Naive B cell (primary cell): ENCODE results near the gene SPDYE17. TPM values are rescaled to one million over a fixed set of nuclear protein-coding genes. Genes with fewer than 3 reads are reported as not detected.
"Not testable (repeated sequence)": the region's sequence is repeated elsewhere in the genome, so short reads cannot be mapped to it uniquely, and the experiment has no call there.

Experiments used
- ATAC-seq, 2 donors: fragments of 150-1000 bp; cut with Tn5 transposase; 2 replicates each; pipeline ENCODE4 v1.10.0; 2021; ENCODE audit warnings: low read depth in 2 of 2, mild to moderate bottlenecking in 2 of 2, moderate library complexity in 2 of 2
- DNase-seq: peaks from one replicate; pipeline ENCODE4 v3.0.0; 2022
- H3K27ac Mint-ChIP-seq, 6 donors: one replicate each; pipeline ENCODE4 v1.8.0; 2020 to 2022; ENCODE audit warnings: mild to moderate bottlenecking in 6 of 6, mixed read lengths in 6 of 6, moderate library complexity in 5 of 6, inconsistent platforms in 2 of 6
- H3K27me3 Mint-ChIP-seq, 3 donors: one replicate each; pipeline ENCODE4 v1.8.0; 2021 to 2022; ENCODE audit warnings: mixed read lengths in 3 of 3, mild to moderate bottlenecking in 1 of 3
- H3K36me3 Mint-ChIP-seq, 2 donors: one replicate each; pipeline ENCODE4 v1.8.0; 2020 to 2022; ENCODE audit warnings: mixed read lengths in 2 of 2, inconsistent platforms in 1 of 2, mild to moderate bottlenecking in 1 of 2
- H3K4me1 Mint-ChIP-seq, 3 donors: one replicate each; pipeline ENCODE4 v1.8.0; 2020 to 2022; ENCODE audit warnings: mixed read lengths in 3 of 3, inconsistent platforms in 1 of 3, mild to moderate bottlenecking in 1 of 3, moderate library complexity in 1 of 3
- H3K4me3 Mint-ChIP-seq, 8 donors: one replicate each; pipeline ENCODE4 v1.8.0; 2020 to 2022; ENCODE audit warnings: mild to moderate bottlenecking in 8 of 8, mixed read lengths in 8 of 8, moderate library complexity in 8 of 8, inconsistent platforms in 2 of 8
- H3K9me3 Mint-ChIP-seq, 7 donors: one replicate each; pipeline ENCODE4 v1.8.0; 2020 to 2022; ENCODE audit warnings: mixed read lengths in 7 of 7, mild to moderate bottlenecking in 5 of 7, inconsistent platforms in 2 of 7, moderate library complexity in 1 of 7
- polyA plus RNA-seq, 6 donors: library from polyadenylated mRNA; unstranded; fragments of 300-500 nt; fragmentation: Illumina TruSeq; gene quantifications; one replicate each; pipeline ENCODE4 v1.2.3, GENCODE V29; 2021; ENCODE audit warnings: low read depth in 6 of 6

SPDYE17 gene, protein sequence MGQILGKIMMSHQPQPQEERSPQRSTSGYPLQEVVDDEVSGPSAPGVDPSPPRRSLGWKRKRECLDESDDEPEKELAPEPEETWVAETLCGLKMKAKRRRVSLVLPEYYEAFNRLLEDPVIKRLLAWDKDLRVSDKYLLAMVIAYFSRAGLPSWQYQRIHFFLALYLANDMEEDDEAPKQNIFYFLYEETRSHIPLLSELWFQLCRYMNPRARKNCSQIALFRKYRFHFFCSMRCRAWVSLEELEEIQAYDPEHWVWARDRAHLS
- not detected for polyA plus RNA-seq

DNA sequence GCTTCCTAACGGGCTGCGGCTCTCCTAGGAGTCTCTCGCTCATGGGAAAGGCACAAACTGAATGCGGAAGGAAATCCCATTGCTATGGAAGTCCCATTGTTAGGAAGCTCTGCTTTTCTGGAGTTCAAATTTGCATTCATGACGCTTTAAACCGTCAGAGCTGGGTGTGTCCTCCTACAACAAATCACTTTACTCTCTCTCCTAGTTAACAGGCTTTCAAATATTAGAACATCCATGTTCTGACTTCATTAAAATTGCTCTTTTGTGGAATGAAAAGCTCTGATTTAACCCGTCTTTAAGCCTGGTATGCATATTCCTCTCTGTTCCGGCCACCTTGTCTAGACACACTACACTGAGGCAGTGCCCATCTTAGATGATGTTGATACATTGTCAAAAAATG is at the start of gene SPDYE17:
TSS of gene SPDYE17 (minus strand) at position 101 of the 400 bp plus-strand sequence. CDS start 1,791 bp downstream, outside the sequence.
- not testable (repeated sequence) for H3K36me3 Mint-ChIP-seq, H3K4me3 Mint-ChIP-seq, H3K27ac Mint-ChIP-seq, H3K9me3 Mint-ChIP-seq, H3K27me3 Mint-ChIP-seq, ATAC-seq, H3K4me1 Mint-ChIP-seq, DNase-seq

DNA sequence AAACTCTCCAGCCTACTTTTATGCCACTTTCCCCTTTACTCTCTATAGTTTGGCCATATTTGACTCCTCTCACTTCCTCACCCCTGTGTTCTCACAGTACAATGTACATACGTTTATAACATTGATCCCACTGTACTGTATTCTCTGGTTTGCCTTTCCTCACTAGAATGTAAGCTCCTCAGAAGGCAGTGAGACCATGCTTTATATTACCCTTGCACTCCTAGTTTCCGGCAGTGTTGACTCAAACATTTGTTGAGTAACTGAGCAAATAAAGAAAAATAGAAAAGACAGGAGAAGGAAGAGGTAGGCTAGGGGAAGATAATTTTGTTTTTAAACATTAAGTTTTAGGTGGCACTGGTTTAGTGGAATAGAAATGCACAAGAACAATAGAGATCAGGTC is 48.1 kb upstream of the SPDYE17 start:
- H3K9me3 Mint-ChIP-seq, H3K36me3 Mint-ChIP-seq, ATAC-seq, DNase-seq, H3K27me3 Mint-ChIP-seq, H3K4me3 Mint-ChIP-seq, H3K4me1 Mint-ChIP-seq: not testable (repeated sequence)
- H3K27ac Mint-ChIP-seq = peak overlapping the region in 1 of 6 donors; percentile 54

DNA sequence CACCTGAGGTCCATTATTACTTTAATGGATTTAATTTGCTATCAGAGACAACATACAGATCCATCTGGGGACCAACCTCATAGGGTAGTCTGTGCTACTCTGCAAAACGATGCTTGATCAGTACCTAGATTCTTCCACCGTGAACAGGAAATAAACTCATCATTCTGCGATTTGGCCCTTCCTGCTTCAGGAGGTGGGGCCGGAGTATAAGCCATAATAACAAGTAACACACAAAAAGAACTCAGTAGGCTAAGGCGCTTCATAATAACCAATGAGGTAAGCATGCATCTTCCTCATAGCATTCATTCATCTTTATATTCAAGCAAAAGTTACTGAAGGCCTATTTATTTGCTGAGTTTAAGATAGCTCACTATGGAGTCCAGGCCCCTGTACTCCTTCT is 47.5 kb upstream of the SPDYE17 start:
- not testable (repeated sequence) for ATAC-seq, H3K4me1 Mint-ChIP-seq, DNase-seq, H3K27ac Mint-ChIP-seq, H3K4me3 Mint-ChIP-seq, H3K27me3 Mint-ChIP-seq, H3K9me3 Mint-ChIP-seq
- H3K36me3 Mint-ChIP-seq = peaks cover 10 to 11% of the 10 kb centered on the region in 2 donors

DNA sequence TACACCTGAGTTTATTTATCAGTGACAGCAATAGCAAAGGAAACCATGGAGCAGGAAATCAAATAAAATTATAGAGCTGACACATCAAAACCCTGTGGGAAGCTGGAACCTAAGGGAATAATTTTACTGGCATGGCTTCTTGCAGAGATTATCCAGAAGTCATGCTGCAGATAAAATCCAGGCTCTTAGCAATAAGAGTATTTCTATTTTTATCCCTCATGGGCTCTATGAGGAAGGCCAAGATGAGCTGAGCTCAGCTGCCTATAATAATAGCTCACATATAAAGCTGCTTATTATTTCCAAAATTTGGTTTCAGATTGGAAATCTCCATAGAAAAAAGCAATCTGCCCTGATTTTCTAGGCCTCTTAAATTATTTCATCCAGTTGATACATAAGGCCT is 47.0 kb upstream of the SPDYE17 start:
- peaks cover 14 to 15% of the 10 kb centered on the region in 2 donors for H3K36me3 Mint-ChIP-seq
- not testable (repeated sequence) for H3K4me3 Mint-ChIP-seq, DNase-seq, ATAC-seq, H3K27ac Mint-ChIP-seq, H3K27me3 Mint-ChIP-seq, H3K9me3 Mint-ChIP-seq, H3K4me1 Mint-ChIP-seq

DNA sequence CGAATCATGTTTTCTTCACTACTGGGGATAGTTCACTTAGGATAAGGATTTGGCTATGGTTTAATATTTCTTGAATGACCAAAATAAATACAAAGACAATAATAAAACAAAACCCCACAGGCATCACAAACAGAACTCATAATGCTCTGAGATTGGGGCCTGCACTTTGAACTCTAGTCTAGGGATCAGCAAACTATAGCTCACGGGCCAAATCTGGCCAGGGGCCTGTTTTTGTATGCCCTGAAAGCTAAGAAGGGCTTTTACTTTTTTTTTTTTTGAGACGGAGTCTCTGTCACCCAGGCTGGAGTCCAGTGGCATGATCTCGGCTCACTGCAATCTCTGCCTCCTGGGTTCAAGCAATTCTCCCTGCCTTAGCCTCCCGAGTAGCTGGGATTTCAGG is 44.9 kb upstream of the SPDYE17 start:
- not testable (repeated sequence) for H3K4me3 Mint-ChIP-seq, H3K27me3 Mint-ChIP-seq, H3K4me1 Mint-ChIP-seq, ATAC-seq, H3K9me3 Mint-ChIP-seq, DNase-seq, H3K27ac Mint-ChIP-seq
- H3K36me3 Mint-ChIP-seq = peaks cover 13 to 18% of the 10 kb centered on the region in 2 donors

DNA sequence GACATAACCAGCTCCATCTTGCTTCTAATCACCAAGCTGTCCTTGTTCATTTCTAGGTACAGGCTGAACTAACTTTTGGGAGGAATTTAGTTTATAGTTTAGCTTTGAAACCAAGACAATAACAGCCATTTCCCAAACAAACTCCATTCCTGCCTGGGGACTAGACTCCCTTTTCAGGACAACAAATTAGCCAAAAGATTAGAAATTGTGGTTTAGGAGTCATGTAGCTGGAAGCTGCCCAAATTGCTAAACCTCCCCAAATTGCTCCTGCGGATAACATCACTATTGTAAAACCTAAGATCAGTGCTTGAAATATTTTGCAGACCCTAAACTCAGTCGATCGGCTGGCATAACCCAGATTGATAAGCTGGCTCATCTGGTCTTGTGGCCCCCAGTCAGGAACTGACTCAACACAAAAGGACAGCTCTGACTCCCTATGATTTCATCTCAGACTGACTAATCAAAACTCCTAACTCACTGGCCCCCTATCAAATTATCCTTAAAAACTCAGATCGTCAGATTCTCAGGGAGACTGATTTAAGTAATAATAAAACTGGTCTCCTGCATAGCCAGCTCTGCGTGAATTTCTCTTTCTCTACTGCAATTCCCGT is 42.7 kb upstream of the SPDYE17 start:
- not testable (repeated sequence) for DNase-seq, H3K9me3 Mint-ChIP-seq, ATAC-seq, H3K27ac Mint-ChIP-seq, H3K4me1 Mint-ChIP-seq, H3K4me3 Mint-ChIP-seq, H3K27me3 Mint-ChIP-seq
- peaks cover 18 to 25% of the 10 kb centered on the region in 2 donors for H3K36me3 Mint-ChIP-seq

DNA sequence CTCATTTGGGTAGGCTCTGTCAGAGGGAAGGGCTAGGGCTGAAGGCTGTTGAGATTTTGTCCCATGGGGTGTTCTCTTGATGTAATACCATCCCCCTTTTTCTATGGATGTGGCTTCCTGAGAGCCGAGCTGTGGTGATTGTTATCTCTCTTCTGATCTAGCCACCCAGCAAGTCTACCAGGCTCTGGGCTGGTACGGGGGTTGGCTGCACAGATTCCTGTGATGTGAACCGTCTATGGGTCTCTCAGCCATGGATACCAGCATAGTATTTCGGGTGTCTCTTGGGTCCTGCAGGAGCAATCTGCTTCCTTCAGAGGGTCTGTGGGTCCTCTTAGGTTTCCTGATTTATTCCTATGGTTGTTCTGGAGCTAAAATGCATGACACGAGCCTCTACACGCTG is 38.9 kb upstream of the SPDYE17 start:
- peaks cover 5 to 17% (median 12%) of the 10 kb centered on the region in 3 donors for H3K4me1 Mint-ChIP-seq
- H3K4me3 Mint-ChIP-seq, ATAC-seq, H3K27me3 Mint-ChIP-seq, DNase-seq: not testable (repeated sequence)
- H3K27ac Mint-ChIP-seq = peak overlapping the region in 1 of 6 donors; percentile 13
- peaks cover 18 to 23% of the 10 kb centered on the region in 2 donors for H3K36me3 Mint-ChIP-seq
- H3K9me3 Mint-ChIP-seq = peaks cover 0 to 13% (median 2%) of the 10 kb centered on the region in 7 donors

DNA sequence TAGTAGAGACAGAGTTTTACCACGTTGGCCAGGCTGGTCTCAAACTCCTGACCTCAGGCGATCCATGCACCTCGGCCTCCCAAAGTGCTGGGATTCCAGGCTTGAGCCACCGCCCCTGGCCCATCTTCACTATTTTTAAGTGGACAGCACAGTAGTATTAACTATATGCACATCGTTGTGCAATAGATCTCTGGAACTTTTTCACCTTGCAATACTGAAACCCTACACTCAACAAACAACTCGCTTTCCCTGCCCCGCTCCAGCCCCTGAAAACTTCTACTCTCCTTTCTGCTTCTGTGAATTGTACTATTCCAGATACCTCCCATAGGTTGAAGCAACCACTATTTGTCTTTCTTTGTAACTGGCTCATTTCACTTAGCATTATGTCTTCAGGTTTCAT is 33.7 kb upstream of the SPDYE17 start:
- H3K27me3 Mint-ChIP-seq, H3K9me3 Mint-ChIP-seq, H3K36me3 Mint-ChIP-seq, ATAC-seq, H3K4me3 Mint-ChIP-seq, DNase-seq: not testable (repeated sequence)
- H3K4me1 Mint-ChIP-seq = peaks cover 5 to 17% (median 12%) of the 10 kb centered on the region in 3 donors
- H3K27ac Mint-ChIP-seq = peak overlapping the region in 2 of 6 donors; percentile 1 to 24

DNA sequence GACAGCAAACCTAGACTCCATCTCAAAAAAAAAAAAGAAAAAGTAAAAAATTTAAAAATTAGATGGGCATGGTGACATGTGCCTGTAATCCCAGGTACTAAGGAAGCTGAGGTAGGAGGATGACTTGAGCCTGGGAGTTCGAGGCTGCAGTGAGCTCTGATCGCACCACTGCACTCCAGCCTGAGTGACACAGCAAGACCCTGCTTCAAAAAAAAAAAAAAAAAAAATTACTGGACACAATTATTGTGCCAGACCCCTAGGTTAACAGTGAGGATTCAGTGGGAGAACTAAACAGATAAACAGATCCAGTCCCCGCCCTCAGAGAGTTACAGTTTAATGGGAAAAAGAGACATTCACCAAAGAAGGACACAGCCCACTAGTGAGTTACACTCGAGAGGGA is 31.6 kb upstream of the SPDYE17 start:
- DNase-seq, H3K9me3 Mint-ChIP-seq, H3K4me3 Mint-ChIP-seq, H3K36me3 Mint-ChIP-seq, H3K27me3 Mint-ChIP-seq, H3K27ac Mint-ChIP-seq, ATAC-seq: not testable (repeated sequence)
- H3K4me1 Mint-ChIP-seq = peaks cover 5 to 16% (median 12%) of the 10 kb centered on the region in 3 donors

DNA sequence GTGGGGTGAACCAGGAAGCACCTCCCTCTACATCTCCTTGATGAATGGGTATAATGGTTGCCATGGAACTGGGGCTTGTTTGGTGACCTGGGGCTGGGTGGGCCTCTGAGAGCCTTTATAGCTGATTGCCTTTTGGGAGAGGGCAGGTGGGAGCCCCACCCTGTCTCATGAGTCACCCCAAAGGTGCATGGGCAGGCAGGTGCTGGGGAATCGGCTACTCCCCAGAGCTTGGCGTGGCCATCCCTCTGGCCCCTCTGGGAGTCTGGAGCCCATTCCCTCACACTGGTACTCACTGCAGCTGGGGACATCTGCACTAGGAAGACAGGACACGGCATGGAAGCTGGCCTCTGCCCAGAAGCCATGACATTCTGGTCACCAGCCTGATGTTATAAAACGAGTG is 30.4 kb upstream of the SPDYE17 start, which contains the start of gene SPDYE18:
TSS of gene SPDYE18 (minus strand) at position 2 of the 400 bp plus-strand sequence. CDS start 2,046 bp downstream, outside the sequence.
- H3K4me3 Mint-ChIP-seq, H3K36me3 Mint-ChIP-seq, H3K9me3 Mint-ChIP-seq, H3K27me3 Mint-ChIP-seq, ATAC-seq, H3K4me1 Mint-ChIP-seq, DNase-seq: not testable (repeated sequence)
- peak within 1 kb of the TSS in 2 of 6 donors; percentile 24 to 37 for H3K27ac Mint-ChIP-seq

DNA sequence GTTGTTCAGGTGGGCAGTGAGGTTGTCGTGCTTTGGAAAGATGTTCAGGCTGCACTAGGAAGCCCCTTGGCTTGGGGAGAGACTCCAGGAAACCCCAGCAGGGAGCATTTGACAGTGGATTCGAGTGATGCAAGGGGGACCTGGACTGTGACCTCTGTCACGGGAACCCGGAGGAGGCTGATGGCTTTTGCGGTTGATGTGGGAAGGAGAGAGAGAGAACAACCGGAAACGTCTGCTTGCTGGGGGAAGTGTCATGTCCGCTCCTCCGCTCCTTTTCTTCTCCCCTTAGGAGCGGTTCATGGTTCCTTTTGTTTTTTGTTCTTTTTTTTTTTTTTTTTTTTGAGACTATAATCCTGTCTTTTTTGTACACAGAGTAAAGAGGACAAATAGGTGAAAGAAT is 5.8 kb downstream of the SPDYE17 start:
- H3K27me3 Mint-ChIP-seq, DNase-seq, H3K27ac Mint-ChIP-seq, ATAC-seq, H3K36me3 Mint-ChIP-seq, H3K4me1 Mint-ChIP-seq, H3K9me3 Mint-ChIP-seq: not testable (repeated sequence)
- H3K4me3 Mint-ChIP-seq = peak overlapping the region in 1 of 8 donors; percentile 20

DNA sequence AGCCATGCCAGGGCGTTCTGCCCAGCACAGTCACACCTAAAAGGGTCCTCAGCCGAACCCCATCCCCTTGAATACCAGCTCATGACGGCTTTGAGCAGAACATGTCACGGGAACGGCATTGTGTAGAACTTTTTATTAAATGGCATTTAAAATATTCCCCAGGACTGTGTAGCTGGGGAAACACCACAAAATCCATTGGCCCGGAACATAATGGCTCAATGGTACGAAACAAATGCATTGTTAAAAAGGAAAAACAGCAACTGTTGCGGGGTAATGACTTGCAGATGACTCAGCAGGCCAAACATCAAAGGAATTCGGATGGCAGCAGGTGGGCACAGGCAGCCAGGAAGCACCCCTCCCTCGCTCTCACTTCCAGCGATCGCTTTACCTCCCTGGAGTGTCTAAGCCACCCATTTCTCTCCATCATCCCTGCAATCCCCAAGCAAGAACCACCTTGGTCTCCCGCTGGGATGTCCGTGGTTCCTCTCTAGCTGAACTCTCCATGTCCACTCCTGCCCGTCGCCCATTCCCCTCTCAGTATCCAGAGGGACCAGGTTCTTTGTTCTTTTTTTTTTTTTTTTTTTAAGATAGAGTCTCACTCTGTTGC is 22.0 kb downstream of the SPDYE17 start:
- not testable (repeated sequence) for H3K27ac Mint-ChIP-seq, H3K36me3 Mint-ChIP-seq, H3K9me3 Mint-ChIP-seq, H3K4me1 Mint-ChIP-seq, H3K27me3 Mint-ChIP-seq, H3K4me3 Mint-ChIP-seq, DNase-seq, ATAC-seq

DNA sequence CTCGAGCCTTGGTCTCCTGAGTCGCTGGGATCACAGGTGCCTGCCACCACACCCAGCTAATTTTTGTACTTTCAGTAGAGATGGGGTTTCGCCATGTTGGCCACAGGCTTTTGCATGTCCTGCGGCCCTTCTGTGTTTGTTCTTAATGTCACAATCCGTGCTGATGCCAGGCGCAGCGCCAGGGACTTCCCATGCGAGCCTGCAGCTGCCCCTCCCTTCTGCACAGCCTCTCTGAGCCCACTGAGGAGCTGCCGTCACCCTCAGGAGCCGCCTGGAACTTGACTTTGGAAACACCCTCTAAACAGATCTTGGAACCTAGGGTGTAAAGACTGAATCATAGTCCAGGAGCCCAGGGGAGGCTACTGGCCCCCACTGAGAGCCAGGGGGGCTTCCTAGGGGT is 24.2 kb downstream of the SPDYE17 start:
- not testable (repeated sequence) for H3K27ac Mint-ChIP-seq, H3K9me3 Mint-ChIP-seq, DNase-seq, H3K4me1 Mint-ChIP-seq, ATAC-seq, H3K27me3 Mint-ChIP-seq, H3K36me3 Mint-ChIP-seq, H3K4me3 Mint-ChIP-seq
